Tibial nerve (tissue), 4 donors: Measurements from ENCODE around the gene ATP1A2.

Experiments
- CTCF ChIP-seq, 5 experiments: fragments of 200-600 bp in 3 of 5; fragments of 450-650 bp in 2 of 5; sonication (generic) in 3 of 5; IDR thresholded peaks; one replicate each; pipeline ENCODE4 v1.5.1; 2016 to 2019; ENCODE audit warnings: antibody characterized with exemption in 5 of 5, mild to moderate bottlenecking in 3 of 5, moderate library complexity in 2 of 5
- EP300 ChIP-seq, 2 donors: sonication (generic); formaldehyde crosslinking; IDR thresholded peaks; one replicate each; pipeline ENCODE4 v1.6.1; 2017; ENCODE audit warnings: antibody characterized with exemption in 2 of 2, mild to moderate bottlenecking in 1 of 2

- TF ChIP-seq EP300 (IDR thresholded peaks at IDR 0.05): no peak
- no peak for TF ChIP-seq CTCF (IDR thresholded peaks at IDR 0.05)
These were observed 14.4 kb downstream of the ATP1A2 start for GRCh38 chr1:160129966-160130365.
